Measurements from ENCODE around the gene SEC14L5.

DNA sequence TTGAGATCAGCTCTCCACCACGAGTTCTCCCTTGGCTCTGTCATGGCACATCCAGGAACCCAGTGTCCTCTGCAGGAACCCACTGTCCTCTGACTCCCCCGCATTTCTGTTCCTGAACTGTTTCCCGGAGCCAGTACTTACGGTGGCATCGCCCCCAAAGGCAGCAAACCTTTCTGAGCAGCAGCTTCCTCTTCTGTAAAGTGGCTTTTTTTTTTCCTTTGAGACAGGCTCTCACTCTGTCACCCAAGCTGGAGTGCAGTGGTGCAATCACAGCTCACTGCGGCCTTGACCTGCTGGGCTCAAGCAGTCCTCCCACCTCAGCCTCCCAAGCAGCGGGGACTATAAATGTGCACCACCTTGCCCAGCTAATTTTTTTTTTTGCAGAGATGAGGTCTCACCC, 43.4 kb downstream of the SEC14L5 start:
- TF ChIP-seq EZH2 (IDR thresholded peaks at IDR 0.05) (no peak), EZH2phosphoT487 (IDR thresholded peaks at IDR 0.05) (no peak)
- TF ChIP-seq, protein P1, sequence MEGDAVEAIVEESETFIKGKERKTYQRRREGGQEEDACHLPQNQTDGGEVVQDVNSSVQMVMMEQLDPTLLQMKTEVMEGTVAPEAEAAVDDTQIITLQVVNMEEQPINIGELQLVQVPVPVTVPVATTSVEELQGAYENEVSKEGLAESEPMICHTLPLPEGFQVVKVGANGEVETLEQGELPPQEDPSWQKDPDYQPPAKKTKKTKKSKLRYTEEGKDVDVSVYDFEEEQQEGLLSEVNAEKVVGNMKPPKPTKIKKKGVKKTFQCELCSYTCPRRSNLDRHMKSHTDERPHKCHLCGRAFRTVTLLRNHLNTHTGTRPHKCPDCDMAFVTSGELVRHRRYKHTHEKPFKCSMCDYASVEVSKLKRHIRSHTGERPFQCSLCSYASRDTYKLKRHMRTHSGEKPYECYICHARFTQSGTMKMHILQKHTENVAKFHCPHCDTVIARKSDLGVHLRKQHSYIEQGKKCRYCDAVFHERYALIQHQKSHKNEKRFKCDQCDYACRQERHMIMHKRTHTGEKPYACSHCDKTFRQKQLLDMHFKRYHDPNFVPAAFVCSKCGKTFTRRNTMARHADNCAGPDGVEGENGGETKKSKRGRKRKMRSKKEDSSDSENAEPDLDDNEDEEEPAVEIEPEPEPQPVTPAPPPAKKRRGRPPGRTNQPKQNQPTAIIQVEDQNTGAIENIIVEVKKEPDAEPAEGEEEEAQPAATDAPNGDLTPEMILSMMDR (IDR thresholded peaks at IDR 0.05) = no peak

All from neural progenitor cell (in vitro differentiated cells).